Activated CD8-positive, alpha-beta memory T cell treated with anti-CD3 and anti-CD28 coated beads for 4 hours (primary cell): ENCODE results near the gene GRID2.
"Not testable (repeated sequence)": the region's sequence is repeated elsewhere in the genome, so short reads cannot be mapped to it uniquely, and the experiment has no call there.

ENCODE experiments used
- DNase-seq, 2 donors: peaks; one replicate each; pipeline ENCODE4 v3.0.0-alpha.2; 2020; ENCODE audit warnings: low read depth in 2 of 2

The GRID2 gene

DNA sequence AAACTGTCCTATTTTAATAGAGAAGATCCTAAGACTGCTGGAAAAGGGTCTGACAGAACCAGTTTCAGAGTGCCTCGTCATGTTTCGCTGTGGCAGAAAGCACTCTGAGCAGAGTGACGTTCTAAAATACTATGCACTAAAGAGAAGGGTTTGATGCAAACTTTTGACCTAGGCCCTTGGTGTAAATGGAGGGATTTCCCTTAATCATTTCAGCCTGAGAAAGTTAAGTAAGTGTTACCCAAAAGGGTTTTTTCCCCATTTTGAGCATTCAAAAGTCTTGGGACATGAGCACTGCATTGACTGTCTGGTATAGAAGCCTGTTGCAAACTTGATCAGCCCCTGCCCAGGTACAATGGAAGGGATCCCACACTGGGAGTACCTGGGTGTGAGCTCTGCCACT, 1367.3 kb downstream of the GRID2 start:
- no peak for DNase-seq

DNA sequence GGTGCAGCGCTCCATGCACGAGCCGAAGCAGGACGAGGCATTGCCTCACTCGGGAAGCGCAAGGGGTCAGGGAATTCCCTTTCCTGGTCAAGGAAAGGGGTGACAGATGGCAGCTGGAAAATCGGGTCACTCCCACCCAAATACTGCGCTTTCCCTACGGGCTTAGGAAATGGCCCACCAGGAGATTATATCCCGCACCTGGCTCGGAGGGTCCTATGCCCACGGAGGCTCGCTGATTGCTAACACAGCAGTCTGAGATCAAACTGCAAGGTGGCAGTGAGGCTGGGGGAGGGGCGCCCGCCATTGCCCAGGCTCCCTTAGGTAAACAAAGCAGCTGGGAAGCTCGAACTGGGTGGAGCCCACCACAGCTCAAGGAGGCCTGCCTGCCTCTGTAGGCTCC, 1373.2 kb downstream of the GRID2 start:
- DNase-seq: not testable (repeated sequence)

DNA sequence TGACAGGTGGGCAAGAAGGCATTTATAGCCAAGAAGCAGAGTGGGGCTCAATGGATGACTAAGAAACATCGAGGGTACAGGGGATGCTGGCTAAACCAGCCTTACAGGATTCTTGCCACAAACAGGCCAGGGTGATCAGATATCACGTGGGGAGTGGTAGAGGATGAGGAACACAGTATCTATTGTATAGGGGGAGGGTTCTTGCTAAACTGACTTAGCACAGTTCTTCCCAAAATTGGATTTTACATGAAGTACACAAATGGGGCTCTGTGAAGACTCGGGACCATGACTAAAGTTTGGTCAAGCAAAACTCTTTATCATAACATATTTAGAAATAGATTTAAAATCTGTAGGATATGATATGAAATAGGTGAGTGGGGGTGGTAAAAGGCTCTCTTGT, 1380.8 kb downstream of the GRID2 start:
- no peak for DNase-seq

DNA sequence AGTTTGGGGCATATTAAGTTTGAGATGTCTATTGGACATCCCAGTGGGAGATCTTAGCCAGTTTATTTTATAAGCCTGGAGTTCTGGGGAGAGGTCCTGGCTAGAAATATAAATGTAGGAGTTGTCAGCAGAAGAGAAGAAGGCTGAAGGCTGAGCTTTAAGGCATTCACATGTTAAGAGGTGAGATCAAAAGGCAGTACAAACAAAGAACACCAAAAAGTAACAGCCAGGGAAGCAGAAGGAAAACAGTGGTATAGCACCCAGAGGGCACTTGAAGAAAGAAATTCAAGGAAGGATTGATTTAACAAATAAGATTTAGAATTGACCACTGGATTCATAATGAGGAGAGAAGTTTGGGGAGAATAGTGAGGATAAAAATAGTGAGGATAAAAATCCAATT, 1383.5 kb downstream of the GRID2 start:
- DNase-seq: no peak

DNA sequence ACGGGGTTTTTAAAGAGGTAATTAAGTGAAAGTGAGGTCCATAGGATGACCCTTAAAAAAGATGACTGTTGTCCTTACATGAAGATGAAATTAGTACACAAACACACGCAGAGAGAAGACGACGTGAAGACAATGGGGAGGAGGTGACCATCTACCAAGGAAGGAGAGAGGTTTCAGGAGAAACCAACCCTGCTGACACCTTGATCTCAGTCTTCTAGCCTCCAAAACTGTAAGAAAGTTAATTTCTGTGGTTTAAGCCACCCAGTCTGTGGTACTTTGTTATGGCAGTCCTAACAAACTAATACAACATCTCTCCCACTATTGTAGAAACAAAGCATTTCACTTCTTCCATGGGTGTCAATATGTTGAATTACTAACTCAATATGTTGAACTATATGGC, 1385.2 kb downstream of the GRID2 start:
- no peak for DNase-seq

DNA sequence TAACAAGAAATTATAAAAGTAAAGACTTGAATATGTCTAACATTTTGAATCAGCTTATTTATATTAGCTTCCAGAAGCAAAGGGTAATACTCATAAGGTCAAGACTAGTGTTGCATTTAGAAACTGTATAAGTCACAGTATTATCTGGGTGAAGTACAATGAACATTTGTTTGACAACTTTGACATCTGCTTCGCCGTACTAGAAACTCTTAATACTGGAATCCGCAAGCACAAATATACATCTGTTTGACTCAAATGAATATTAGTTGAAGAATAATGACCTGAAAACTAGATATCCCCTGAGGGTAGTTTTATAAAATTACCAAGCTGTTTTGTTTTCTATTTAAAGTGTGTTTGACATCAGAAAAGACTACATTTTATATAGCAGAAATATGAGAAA, 1389.4 kb downstream of the GRID2 start:
- DNase-seq: no peak

DNA sequence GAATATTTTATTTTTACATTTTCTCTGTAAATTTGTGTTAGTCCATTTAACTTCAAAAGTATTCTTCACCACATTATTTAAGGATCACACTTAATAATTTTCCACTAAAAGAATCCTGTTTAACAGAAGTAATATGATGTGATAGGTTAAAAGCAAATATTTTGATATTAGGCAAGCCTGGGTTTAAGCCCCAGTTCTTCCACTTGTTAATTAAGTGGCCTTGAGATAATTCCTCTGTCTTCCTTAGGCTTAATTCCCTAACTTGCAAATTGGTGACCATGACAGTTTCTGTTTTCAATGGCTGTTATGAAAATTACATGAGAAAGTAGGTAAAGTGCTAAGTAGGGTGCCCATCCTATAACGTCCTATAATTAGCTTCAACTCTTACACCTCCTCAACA, 1394.9 kb downstream of the GRID2 start:
- DNase-seq: no peak

DNA sequence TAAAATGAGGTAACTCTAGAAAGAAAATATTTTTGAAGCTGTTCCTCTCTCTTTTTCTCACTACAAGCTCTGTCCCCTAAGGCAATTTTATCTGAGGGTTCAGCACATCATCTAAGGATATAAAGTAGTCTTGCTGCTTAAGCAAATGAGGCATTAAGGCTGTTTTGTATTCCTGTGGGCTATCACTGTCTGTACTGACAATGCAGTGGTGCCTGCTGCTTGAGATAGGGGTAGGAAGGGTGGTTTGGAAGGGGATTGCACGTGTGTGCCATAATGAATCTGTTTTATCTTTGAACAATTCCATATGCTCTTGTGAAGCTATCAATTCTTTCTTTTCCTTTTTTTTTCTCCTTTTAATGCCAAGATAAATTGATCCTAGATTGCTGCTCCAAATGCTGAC, 1396.8 kb downstream of the GRID2 start:
- no peak for DNase-seq

DNA sequence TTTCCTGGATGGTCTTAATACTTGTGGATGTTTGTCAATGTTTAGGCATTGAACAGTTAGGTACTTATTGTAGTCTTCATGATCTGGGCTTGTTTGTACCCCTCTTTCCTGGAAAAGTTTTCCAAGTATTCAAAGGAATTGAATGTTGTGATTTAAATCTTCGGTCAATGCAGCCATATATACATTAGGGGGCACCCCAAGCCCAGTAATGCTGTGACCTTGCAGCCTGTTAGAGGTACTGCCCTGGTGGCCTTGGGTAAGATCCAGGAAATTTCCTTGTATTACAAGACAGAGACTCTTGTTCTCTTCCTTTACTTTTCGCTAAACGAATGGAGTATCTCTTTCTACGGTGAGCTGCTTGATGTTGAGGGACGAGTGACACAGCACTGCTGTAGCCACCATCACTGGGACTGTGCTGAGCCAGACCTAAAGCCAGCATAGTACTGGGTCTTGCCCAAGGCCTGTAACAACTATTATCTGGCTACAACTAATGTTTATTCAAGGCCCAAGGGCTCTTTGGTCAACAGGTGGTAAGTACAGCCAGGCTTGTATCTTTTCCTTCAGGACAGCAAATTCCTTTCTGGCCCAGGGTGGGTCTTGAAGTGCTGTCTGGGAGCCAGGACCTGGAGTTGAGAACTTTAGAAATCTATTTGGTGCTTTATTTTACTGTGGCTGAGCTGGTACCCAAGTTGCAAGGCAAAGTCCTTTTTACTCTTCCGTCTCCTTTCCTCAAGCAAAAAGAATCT, 1406.5 kb downstream of the GRID2 start:
- no peak for DNase-seq

DNA sequence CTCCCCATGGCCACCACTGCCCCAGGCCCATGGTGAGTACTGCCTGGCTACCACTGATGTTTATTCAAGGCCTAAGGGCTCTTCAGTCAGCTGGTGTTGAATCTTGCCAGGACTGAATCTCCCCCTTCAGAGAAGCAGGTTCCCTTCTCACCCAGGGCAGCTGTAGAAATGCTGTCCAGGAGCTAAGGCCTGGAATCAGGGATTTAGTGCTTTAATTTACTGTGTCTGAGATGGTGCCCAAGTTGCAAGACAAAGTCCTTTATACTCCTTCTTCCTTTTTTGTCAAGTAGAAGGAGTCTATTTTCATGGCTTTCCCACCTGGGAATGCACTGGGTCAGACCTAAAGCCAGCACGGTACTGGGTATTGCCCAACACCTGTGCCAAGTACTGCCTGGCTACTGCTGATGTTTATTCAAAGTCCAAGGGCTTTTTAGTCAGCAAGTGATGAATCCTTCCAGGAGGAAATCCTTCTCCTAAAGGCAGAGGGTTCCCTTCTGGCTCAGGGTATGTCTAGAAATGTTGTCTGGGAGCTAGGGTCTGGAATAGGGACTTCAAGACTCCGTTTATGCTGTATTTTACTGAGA, 1407.2 kb downstream of the GRID2 start:
- no peak for DNase-seq

DNA sequence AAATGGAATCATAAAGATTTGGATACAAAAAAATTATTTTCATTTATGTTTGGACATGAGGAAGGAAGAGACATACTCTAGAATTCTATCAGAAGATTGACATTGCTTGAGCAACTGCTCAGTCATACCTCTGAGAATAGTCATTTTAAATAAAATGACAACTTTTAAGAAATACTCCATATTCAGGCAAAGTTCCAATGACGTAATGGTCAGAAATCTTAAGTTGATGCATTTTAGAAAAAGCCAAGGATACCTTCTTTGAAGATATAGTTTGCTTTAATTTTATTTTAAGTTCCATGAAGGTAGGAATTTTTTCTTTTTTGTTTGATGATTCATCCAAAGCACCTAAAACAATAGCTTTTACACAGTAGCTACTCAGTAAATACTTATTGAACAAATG, 1414.5 kb downstream of the GRID2 start:
- no peak for DNase-seq

DNA sequence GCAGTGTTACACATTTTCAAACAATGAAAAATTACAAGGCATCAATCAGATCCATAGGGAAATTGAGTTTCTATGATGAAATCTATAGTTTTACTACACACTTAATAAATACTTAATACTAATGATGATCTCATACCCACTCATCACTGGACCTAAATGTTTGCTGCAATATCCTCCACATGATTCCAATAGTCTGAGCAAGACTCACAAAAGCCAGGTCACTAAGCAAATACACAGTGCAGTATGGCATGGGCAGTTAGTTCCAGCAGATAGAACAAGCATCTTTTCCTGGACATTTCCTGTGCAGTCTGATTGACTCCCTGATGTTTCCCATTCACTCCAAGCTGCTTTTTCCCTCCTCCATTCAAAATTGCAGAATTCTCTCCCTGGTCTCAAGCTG, 1415.8 kb downstream of the GRID2 start:
- DNase-seq: no peak

DNA sequence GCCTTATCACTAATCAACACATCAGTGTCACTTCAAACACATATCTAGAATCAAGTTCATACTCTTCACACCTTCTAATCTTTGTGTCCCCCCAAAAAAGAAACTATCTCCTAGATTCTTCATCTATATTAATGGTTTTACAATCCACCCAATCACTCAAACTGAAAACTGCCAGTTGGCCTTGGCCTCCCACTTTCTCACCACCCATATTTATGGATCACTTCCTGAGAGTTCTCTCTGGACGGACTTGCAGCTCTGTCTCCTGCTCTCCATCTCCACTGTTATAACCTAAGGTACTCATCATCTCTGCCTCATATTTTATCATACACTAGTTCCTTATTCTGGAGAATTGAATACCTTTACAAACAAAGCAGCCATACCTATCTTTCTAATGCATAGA, 1418.7 kb downstream of the GRID2 start:
- DNase-seq: no peak

DNA sequence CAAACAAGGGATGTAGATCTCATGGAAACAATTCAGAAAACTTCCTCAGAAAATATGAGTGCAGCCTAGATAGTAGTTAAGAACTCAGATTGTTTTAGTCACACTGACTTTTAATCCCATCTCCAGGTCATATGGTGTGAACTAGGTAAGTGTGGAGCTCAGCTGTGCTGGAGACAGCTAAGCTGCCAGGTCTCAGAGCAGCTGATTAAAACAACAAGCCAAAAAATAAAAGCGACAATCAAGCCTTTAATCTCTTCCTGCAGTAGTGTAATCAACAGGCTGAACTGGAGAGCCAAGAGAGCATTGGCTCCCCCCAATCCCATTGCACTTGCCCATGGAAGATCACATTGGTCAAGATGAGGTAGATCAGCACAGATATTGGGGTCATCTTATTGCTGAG, 1426.5 kb downstream of the GRID2 start:
- DNase-seq: no peak

DNA sequence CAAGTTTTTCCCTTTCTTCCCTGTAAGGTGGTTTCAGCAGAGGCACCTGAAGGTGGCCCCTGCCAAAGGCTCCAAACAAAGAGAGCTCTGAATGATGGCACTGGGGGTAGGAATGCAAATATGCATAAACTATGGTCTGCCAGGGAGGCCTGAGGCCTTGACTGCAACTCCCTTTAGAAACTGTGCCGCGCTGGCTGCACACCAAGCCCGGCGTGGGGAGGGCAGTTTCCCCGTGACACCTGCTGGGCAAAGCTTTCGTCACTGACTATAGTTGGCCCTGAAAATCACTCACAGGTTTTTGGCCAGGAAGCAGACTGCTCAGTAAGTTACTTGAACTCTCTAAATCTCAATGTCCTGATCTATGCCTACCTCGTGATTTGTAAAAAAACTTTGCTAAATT, 1427.0 kb downstream of the GRID2 start:
- no peak for DNase-seq

DNA sequence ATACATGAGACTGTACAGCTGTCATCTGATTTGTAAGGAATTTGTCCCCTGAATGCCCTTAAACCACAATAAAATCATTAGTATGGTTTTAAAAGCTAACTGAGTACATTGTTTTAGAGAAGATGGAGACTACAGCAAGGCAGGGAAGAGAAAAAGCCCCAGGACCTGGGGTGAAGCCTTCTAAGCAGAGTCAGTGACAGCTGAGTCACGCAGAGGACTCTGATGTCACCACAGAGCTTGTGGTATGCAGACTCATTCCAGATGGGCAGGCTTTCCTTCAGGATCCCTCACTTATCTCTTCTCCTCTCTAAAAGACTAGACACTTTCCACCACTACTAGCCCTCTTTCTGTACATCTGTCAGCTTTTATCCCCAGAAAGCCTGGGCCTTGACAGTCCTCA, 1427.7 kb downstream of the GRID2 start:
- no peak for DNase-seq

DNA sequence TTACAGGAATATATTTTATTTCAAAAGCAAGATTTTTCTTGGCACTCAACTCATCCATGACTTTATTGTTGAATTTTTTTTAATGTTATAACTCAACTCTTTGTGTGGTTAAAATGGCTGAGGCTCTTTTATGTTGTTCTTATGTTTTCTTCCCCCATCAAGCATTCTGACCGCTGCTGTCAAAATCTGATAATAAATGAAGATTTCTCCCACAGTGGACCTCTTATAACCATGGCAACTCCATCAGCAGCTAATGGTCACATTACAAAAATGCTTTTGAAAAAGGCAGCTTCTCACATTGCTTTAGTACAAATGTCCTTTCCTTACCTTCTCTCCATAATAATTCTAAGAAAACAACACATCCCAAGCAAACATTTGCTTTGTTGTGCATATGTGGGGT, 1428.7 kb downstream of the GRID2 start:
- no peak for DNase-seq

DNA sequence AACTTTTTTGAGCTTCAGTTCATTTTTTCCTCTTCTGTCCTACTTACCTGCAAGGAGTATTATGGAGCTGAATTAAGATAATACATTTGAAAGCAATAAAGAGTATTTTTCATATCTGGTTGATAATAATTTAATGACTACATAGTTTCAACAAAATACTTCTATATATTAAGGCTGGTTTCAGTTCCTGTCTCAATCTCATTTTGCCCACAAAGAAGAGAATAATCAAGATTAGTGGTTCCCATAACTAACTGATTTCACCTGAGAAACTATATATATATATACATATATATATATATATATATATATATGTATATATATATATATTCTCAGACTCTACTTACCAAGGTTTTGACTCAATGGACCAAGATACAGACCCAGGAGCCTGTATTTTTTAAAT, 1437.1 kb downstream of the GRID2 start:
- DNase-seq: no peak

DNA sequence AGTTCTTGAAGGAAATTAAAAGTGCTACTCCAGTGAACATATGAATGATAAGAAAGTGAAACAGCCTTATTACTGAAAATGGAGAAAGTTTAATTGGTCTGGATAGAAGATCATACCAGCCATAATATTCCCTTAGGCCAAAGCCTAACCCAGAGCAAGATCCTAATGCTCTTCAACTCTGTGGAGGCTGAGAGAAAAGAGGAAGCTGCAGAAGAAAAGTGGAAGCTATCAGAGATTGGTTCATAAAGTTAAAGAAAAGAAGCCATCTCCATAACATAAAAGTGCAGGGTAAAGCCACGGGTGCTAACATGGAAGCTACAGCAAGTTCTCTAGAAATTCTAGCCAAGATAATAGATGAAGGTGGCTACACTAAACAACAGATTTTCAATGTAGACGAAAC, 1439.3 kb downstream of the GRID2 start:
- no peak for DNase-seq

DNA sequence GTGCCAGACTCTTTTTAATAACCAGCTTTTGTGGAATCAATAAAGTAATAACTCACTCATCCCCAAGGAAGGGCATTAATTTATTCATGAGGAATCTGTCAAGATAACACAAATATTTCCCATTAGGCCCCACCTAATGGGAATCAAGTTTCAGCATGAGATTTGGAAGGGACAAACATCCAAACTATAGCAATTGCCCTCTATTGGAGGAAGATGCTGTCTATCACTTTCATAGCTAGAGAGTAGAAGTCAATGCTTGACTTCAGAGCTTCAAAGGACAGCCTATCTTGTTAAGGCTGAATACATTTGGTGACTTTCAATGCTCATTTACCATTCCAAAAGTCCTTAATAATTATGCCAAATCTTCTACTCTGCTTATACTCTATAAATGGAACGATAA, 1439.9 kb downstream of the GRID2 start:
- no peak for DNase-seq

DNA sequence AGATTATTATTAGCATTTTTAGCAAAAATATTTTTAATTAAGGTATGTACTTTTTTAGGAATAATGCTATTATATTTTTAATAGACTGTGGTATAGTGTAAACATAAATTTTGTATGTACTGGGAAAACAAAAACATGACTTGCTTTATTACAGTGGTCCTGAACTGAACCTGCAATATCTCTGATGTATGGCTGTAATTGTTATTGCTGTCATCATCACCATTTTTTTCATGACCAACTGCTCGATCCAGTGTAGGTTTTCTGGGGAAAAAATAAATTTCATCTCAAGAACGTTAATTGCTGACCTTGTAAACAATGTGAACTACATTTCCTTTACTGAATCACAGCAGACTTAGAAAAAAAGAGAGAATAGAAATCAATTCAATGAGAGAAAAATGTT, 1441.2 kb downstream of the GRID2 start:
- DNase-seq: no peak

DNA sequence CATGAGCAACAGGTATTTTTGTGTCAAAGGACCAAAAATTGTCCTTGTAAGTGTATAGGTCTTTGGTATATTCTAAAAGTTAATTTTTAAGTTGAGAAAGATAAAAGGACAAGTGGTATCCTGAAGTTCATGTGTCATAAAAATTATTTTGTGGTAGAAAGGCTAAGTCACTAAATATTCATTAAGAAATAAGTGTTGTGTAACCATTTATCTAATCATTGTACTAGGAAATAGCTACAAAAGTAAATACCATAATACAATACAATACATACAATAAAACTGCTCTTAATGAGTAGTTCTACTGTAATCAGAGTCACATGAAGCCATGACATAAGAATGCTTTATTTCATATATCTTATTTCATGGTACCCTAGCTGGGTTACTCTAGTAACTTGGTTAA, 1442.3 kb downstream of the GRID2 start:
- DNase-seq: no peak

DNA sequence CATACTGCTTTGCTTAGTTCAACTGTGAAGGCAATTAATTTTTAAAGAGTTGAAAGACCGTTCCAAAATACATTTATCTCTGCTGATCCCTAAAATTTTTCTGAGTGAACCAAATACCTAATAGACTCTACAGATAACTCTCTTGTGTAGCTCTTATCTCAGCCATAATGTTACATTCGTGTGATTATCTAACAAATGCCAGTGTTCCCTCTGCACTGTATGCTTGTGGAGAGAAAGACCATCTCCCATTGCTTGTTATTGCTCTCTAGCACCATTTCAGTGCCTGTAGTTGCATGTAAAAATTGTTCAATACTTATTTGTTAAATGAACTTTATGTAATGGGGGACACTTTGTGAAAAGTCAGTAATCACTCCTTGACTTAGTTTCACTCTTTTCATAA, 1443.5 kb downstream of the GRID2 start:
- DNase-seq: no peak
